HEK293 (cell line): Measurements from ENCODE around the gene MICAL3.

ENCODE experiments used
- AEBP2 ChIP-seq: fragments of 450-650 bp; formaldehyde crosslinking; IDR thresholded peaks from 2 replicates; pipeline ENCODE4 v1.5.1; 2016; ENCODE audit warnings: missing biosample characterization, missing genetic modification characterization, borderline replicate concordance
- GLIS1 ChIP-seq: fragments of 450-650 bp; formaldehyde crosslinking; IDR thresholded peaks from 2 replicates; pipeline ENCODE4 v1.5.1; 2016; ENCODE audit warnings: missing biosample characterization, missing genetic modification characterization
- KLF1 ChIP-seq: fragments of 450-650 bp; formaldehyde crosslinking; IDR thresholded peaks from 2 replicates; pipeline ENCODE4 v1.5.1; 2016; ENCODE audit warnings: missing biosample characterization, missing genetic modification characterization
- KLF10 ChIP-seq: fragments of 450-650 bp; IDR thresholded peaks from 2 replicates; pipeline ENCODE4 v1.5.1; 2018; ENCODE audit warnings: missing biosample characterization, mild to moderate bottlenecking, missing genetic modification characterization
- KLF16 ChIP-seq: fragments of 450-650 bp; formaldehyde crosslinking; IDR thresholded peaks from 2 replicates; pipeline ENCODE4 v1.5.1; 2017; ENCODE audit warnings: missing biosample characterization, missing genetic modification characterization
- KLF17 ChIP-seq: fragments of 450-650 bp; formaldehyde crosslinking; IDR thresholded peaks from 2 replicates; pipeline ENCODE4 v1.5.1; 2016; ENCODE audit warnings: missing biosample characterization, missing genetic modification characterization
- KLF8 ChIP-seq: fragments of 450-650 bp; formaldehyde crosslinking; IDR thresholded peaks from 2 replicates; pipeline ENCODE4 v1.5.1; 2016; ENCODE audit warnings: missing biosample characterization, missing genetic modification characterization
- MEIS1 ChIP-seq: sonication (generic); formaldehyde crosslinking; IDR thresholded peaks from 2 replicates; pipeline ENCODE4 v1.8.1; 2022; ENCODE audit warnings: missing genetic modification reagents, mild to moderate bottlenecking, borderline replicate concordance
- SETDB1 ChIP-seq: IDR thresholded peaks from one replicate; pipeline ENCODE4 v1.6.1; 2017; ENCODE audit warnings: mild to moderate bottlenecking, low read length, moderate library complexity, mixed read lengths; ENCODE audit not compliant: insufficient read length
- SP2 ChIP-seq: fragments of 450-650 bp; formaldehyde crosslinking; IDR thresholded peaks from 2 replicates; pipeline ENCODE4 v1.5.1; 2016; ENCODE audit warnings: missing biosample characterization, missing genetic modification characterization
- SP7 ChIP-seq: fragments of 450-650 bp; formaldehyde crosslinking; IDR thresholded peaks from 2 replicates; pipeline ENCODE4 v1.5.1; 2016; ENCODE audit warnings: missing biosample characterization, missing genetic modification characterization
- TCF7L2 ChIP-seq: IDR thresholded peaks from 2 replicates; pipeline ENCODE4 v1.6.1; 2011; ENCODE audit warnings: low read depth, mild to moderate bottlenecking, inconsistent platforms, low read length, moderate library complexity, borderline replicate concordance
- TRIM28 ChIP-seq: IDR thresholded peaks from 2 replicates; pipeline ENCODE4 v1.6.1; 2011; ENCODE audit warnings: low read length, control low read depth, borderline replicate concordance
- TSHZ1 ChIP-seq: fragments of 450-650 bp; formaldehyde crosslinking; IDR thresholded peaks from 2 replicates; pipeline ENCODE4 v1.5.1; 2016; ENCODE audit warnings: missing biosample characterization, missing genetic modification characterization, borderline replicate concordance
- ZFP3 ChIP-seq: fragments of 450-650 bp; formaldehyde crosslinking; IDR thresholded peaks from 2 replicates; pipeline ENCODE4 v1.5.1; 2016; ENCODE audit warnings: low read depth, missing biosample characterization, missing genetic modification characterization
- ZNF114 ChIP-seq: fragments of 450-650 bp; formaldehyde crosslinking; IDR thresholded peaks from 2 replicates; pipeline ENCODE4 v1.5.0; 2017; ENCODE audit warnings: missing biosample characterization, missing genetic modification characterization
- ZNF121 ChIP-seq: fragments of 450-650 bp; formaldehyde crosslinking; IDR thresholded peaks from 2 replicates; pipeline ENCODE4 v1.5.1; 2016; ENCODE audit warnings: missing biosample characterization, missing genetic modification characterization
- ZNF133 ChIP-seq: fragments of 450-650 bp; formaldehyde crosslinking; IDR thresholded peaks from 2 replicates; pipeline ENCODE4 v1.5.1; 2016; ENCODE audit warnings: missing biosample characterization, missing genetic modification characterization
- ZNF16 ChIP-seq: fragments of 450-650 bp; formaldehyde crosslinking; IDR thresholded peaks from 2 replicates; pipeline ENCODE4 v1.5.1; 2016; ENCODE audit warnings: low read depth, missing biosample characterization, missing genetic modification characterization
- ZNF18 ChIP-seq: fragments of 450-650 bp; formaldehyde crosslinking; IDR thresholded peaks from 2 replicates; pipeline ENCODE4 v1.5.1; 2016; ENCODE audit warnings: missing biosample characterization, missing genetic modification characterization
- ZNF211 ChIP-seq: fragments of 450-650 bp; formaldehyde crosslinking; IDR thresholded peaks from 2 replicates; pipeline ENCODE4 v1.5.1; 2016; ENCODE audit warnings: low read depth, missing biosample characterization, missing genetic modification characterization
- ZNF24 ChIP-seq: fragments of 450-650 bp; formaldehyde crosslinking; IDR thresholded peaks from 2 replicates; pipeline ENCODE4 v1.5.1; 2016; ENCODE audit warnings: missing biosample characterization, missing genetic modification characterization
- ZNF433 ChIP-seq: fragments of 450-650 bp; formaldehyde crosslinking; IDR thresholded peaks from 2 replicates; pipeline ENCODE4 v1.5.1; 2016; ENCODE audit warnings: missing biosample characterization, missing genetic modification characterization, low read depth
- ZNF529 ChIP-seq: fragments of 450-650 bp; formaldehyde crosslinking; IDR thresholded peaks from 2 replicates; pipeline ENCODE4 v1.5.1; 2017; ENCODE audit warnings: missing genetic modification characterization, missing biosample characterization; ENCODE audit not compliant: insufficient replicate concordance
- ZNF571 ChIP-seq: fragments of 450-650 bp; formaldehyde crosslinking; IDR thresholded peaks from 2 replicates; pipeline ENCODE4 v1.5.0; 2017; ENCODE audit warnings: missing biosample characterization, missing genetic modification characterization
- ZNF600 ChIP-seq: fragments of 450-650 bp; formaldehyde crosslinking; IDR thresholded peaks from 2 replicates; pipeline ENCODE4 v1.5.1; 2016; ENCODE audit warnings: missing biosample characterization, missing genetic modification characterization
- ZNF621 ChIP-seq: fragments of 450-650 bp; formaldehyde crosslinking; IDR thresholded peaks from 2 replicates; pipeline ENCODE4 v1.5.1; 2017; ENCODE audit warnings: missing biosample characterization, missing genetic modification characterization
- ZNF626 ChIP-seq: fragments of 450-650 bp; sonication (Bioruptor Pico); formaldehyde crosslinking; IDR thresholded peaks from 2 replicates; pipeline ENCODE4 v1.5.1; 2018; ENCODE audit warnings: missing biosample characterization, missing genetic modification characterization, inconsistent platforms
- ZNF660 ChIP-seq: fragments of 450-650 bp; IDR thresholded peaks from 2 replicates; pipeline ENCODE4 v1.5.1; 2018; ENCODE audit warnings: missing biosample characterization, mild to moderate bottlenecking, missing genetic modification characterization
- ZNF707 ChIP-seq: fragments of 450-650 bp; formaldehyde crosslinking; IDR thresholded peaks from 2 replicates; pipeline ENCODE4 v1.5.1; 2016; ENCODE audit warnings: missing biosample characterization, missing genetic modification characterization
- ZNF777 ChIP-seq: fragments of 450-650 bp; formaldehyde crosslinking; IDR thresholded peaks from 2 replicates; pipeline ENCODE4 v1.5.1; 2017; ENCODE audit warnings: missing biosample characterization, missing genetic modification characterization, borderline replicate concordance
- ZNF792 ChIP-seq: fragments of 450-650 bp; formaldehyde crosslinking; IDR thresholded peaks from 2 replicates; pipeline ENCODE4 v1.5.1; 2016; ENCODE audit warnings: missing biosample characterization, missing genetic modification characterization

The MICAL3 gene

GRCh38 chr22:18001040-18001893 is 23.1 kb downstream of the MICAL3 start (continued):
- TF ChIP-seq ZNF433 (tag by site-specific recombination) (no peak), ZNF211 (no peak), SP2 (peak; percentile 89), ZNF792 (tag by site-specific recombination) (no peak), MEIS1 (CRISPR knock-in tag) (no peak), ZNF626 (tag by site-specific recombination) (no peak), ZNF529 (tag by site-specific recombination) (no peak), ZNF777 (tag by site-specific recombination) (no peak), ZFP3 (tag by site-specific recombination) (no peak), KLF10 (peak; percentile 75), ZNF707 (no peak), ZNF16 (no peak), SETDB1 (peak; percentile 78), ZNF114 (tag by site-specific recombination) (no peak), GLIS1 (tag by site-specific recombination) (0 out of 2 replicates have a peak, but pooled peaks have one; percentile 23), ZNF600 (peak; percentile 94), ZNF121 (tag by site-specific recombination) (peak; percentile 52; the same call in 1 of the 2 replicates), ZNF18 (tag by site-specific recombination) (0 out of 2 replicates have a peak, but pooled peaks have one; percentile 8), SP7 (tag by site-specific recombination) (peak; percentile 81; the same call in 1 of the 2 replicates), KLF8 (tag by site-specific recombination) (peak; percentile 99), ZNF24 (tag by site-specific recombination) (0 out of 2 replicates have a peak, but pooled peaks have one; percentile 50), TCF7L2 (peak; percentile 63), KLF1 (peak; percentile 91), ZNF660 (0 out of 2 replicates have a peak, but pooled peaks have one; percentile 72), AEBP2 (tag by site-specific recombination) (no peak), ZNF571 (tag by site-specific recombination) (no peak), ZNF621 (tag by site-specific recombination) (peak; percentile 94), KLF17 (peak; percentile 96), KLF16 (no peak), TRIM28 (peak; percentile 77), TSHZ1 (no peak), ZNF133 (tag by site-specific recombination) (no peak)
